ENCODE data around the gene FIBIN.
"Not testable (repeated sequence)": the region's sequence is repeated elsewhere in the genome, so short reads cannot be mapped to it uniquely, and the experiment has no call there.

FIBIN gene

DNA sequence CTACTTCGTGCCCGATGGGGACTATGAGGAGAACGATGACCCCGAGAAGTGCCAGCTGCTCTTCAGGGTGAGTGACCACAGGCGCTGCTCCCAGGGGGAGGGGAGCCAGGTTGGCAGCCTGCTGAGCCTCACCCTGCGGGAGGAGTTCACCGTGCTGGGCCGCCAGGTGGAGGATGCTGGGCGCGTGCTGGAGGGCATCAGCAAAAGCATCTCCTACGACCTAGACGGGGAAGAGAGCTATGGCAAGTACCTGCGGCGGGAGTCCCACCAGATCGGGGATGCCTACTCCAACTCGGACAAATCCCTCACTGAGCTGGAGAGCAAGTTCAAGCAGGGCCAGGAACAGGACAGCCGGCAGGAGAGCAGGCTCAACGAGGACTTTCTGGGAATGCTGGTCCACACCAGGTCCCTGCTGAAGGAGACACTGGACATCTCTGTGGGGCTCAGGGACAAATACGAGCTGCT lies 751 bp downstream of the FIBIN start:
- DNase-seq (ENCODE audit: low spot score in 2 of 2): no peak
- Histone ChIP-seq H3K27me3 (ENCODE audit: low read depth) (no peaks in the 10 kb centered on the region; the same call in 1 of the 2 replicates), H3K4me1 (no peaks in the 10 kb centered on the region), H3K36me3 (replicated peaks) (no peaks in the 10 kb centered on the region), H3K9me3 (no peaks in the 10 kb centered on the region), H3K4me3 (no peak overlapping the region)
- in situ Hi-C loops (cut with MboI; ENCODE audit: low sequenced_read_pairs): no loop called here

DNA sequence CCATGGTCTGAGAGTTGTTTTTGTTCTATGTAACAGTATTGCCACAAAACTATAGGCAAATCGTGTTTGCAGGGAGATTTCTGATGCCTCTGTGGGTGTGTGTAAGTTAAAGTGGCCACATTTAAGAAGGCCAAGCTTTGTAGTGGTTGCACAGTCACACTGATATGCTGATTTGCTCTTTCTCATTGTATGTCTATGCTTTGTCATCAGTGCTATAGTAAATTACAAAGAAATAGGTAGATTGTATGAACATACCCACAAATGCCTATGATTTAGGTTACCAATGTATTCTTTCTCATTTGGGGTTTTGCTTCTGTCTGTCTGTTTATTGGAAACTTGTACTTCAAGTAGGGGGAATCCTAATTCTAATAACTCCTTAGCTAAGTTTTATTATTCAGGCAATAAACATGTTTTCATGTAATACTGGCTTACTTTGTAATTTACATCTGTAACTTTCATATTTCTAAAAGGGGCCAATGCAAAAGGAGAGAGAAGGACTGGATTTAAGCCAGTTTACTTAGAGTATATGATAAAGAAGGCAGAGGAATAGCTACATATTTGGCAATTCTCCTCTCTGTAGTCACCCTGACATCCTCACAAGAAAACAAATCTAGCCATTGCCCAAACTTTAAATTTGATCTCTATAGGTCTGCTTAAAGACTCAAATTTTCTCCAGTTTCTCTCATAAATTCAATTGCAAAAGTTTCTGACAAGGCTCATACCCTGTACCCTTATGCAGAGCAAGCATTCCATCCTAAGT lies 2.0 kb downstream of the FIBIN start:
- Histone ChIP-seq H3K27me3 (ENCODE audit: low read depth) (no peaks in the 10 kb centered on the region; the same call in 1 of the 2 replicates), H3K36me3 (replicated peaks) (no peaks in the 10 kb centered on the region), H3K9me3 (no peaks in the 10 kb centered on the region), H3K4me1 (no peaks in the 10 kb centered on the region), H3K4me3 (no peak overlapping the region)
- DNase-seq (ENCODE audit: low spot score in 2 of 2): no peak
- in situ Hi-C loops (cut with MboI; ENCODE audit: low sequenced_read_pairs): no loop called here

DNA sequence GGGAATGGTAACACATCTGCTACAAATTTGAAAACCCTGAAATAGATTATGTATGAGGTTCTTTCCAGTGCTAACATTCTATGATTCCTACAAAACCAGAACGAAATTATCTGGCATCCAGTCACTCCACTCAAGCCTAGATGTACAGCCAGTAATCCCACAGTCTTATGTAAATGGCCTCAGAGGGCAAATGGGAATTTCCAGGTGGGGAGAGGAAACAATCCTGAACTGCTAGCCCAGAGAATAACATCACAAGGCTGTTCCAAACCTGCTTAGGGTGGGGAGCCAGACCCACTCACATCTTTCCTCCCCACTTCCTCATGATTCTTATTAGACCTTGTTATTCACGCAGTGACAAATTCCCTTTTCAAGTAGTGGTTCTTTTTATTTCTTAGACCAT lies 3.5 kb downstream of the FIBIN start:
- Histone ChIP-seq H3K27me3 (ENCODE audit: low read depth) (no peaks in the 10 kb centered on the region; the same call in 1 of the 2 replicates), H3K36me3 (replicated peaks) (no peaks in the 10 kb centered on the region), H3K9me3 (no peaks in the 10 kb centered on the region), H3K4me3 (no peak overlapping the region), H3K4me1 (no peaks in the 10 kb centered on the region)
- in situ Hi-C loops (cut with MboI; ENCODE audit: low sequenced_read_pairs): no loop called here
- no peak for DNase-seq (ENCODE audit: low spot score in 2 of 2)

DNA sequence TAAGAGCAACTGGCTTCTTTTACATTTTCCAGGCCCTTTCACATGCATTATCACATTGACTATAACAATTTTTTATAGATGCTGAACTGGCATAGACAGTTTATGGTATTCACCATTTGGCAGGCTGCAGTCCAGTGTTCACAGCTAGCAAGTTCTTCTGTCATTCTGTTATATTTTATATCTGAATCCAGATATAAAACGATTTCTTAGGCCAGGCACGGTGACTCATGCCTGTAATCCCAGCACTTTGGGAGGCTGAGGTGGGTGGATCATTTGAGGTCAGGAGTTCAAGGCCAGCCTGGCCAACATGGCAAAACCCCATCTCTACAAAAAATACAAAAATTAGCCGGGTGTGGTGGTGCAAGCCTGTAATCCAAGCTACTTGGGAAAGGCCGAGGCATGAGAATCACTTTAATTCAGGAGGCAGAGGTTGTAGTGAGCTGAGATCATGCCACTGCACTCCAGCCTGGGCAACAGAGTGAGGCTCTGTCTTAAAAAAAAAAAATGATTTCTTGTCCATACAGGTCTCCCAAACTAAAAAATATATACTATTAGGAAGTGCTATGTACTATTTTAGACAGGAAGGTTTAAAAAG lies 7.3 kb downstream of the FIBIN start:
- H3K36me3 ChIP-seq (replicated peaks); DNase-seq (ENCODE audit: low spot score in 2 of 2); H3K4me3 ChIP-seq; in situ Hi-C loops (cut with MboI; ENCODE audit: low sequenced_read_pairs); H3K27me3 ChIP-seq (ENCODE audit: low read depth); H3K4me1 ChIP-seq; H3K9me3 ChIP-seq: not testable (repeated sequence)

DNA sequence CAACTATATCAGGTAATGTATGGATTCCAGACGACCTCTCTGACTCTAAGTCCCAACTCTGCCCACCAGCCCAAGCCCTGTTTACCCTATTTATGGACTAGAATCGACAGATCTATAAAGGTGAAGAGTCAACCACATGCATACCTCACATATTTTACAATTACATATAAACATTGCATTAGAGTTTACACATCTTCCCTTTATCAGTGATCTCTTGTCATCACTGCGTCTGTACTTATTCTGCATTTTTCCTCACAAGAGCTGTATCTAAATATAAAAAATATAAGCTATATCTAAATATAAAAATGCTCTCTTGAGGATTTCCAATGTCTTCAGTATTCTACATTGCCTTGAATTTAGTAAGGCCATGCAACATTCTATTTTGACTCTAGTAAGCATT lies 8.5 kb downstream of the FIBIN start:
- in situ Hi-C loops (cut with MboI; ENCODE audit: low sequenced_read_pairs): no loop called here
- DNase-seq (ENCODE audit: low spot score in 2 of 2): no peak
- H3K36me3 ChIP-seq (replicated peaks): no peaks in the 10 kb centered on the region
- H3K4me3 ChIP-seq: no peak overlapping the region
- no peaks in the 10 kb centered on the region for H3K4me1 ChIP-seq
- H3K27me3 ChIP-seq (ENCODE audit: low read depth): no peaks in the 10 kb centered on the region
- H3K9me3 ChIP-seq: no peaks in the 10 kb centered on the region

DNA sequence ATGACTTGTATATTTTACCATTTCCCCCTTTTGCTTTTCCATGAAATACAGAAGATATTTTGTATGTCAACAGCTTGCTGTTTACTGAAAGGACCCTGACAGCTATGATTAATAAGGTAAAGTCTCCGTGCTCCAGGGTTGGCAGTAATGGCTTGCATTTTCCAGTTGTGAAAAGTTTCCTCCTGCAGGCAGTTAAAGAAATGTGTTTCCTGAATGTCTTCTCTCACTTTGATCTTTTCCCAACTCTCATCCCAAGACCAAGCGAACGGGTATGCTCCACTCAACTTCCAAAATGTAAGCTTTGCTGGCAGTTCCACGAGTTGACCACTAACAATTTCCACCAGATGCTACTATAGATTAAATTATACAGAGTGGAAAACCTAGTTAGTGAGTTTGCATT lies 8.9 kb downstream of the FIBIN start:
- Histone ChIP-seq H3K4me1 (no peaks in the 10 kb centered on the region), H3K27me3 (ENCODE audit: low read depth) (no peaks in the 10 kb centered on the region), H3K4me3 (no peak overlapping the region), H3K9me3 (no peaks in the 10 kb centered on the region), H3K36me3 (replicated peaks) (no peaks in the 10 kb centered on the region)
- in situ Hi-C loops (cut with MboI; ENCODE audit: low sequenced_read_pairs): no loop called here
- DNase-seq (ENCODE audit: low spot score in 2 of 2): no peak

DNA sequence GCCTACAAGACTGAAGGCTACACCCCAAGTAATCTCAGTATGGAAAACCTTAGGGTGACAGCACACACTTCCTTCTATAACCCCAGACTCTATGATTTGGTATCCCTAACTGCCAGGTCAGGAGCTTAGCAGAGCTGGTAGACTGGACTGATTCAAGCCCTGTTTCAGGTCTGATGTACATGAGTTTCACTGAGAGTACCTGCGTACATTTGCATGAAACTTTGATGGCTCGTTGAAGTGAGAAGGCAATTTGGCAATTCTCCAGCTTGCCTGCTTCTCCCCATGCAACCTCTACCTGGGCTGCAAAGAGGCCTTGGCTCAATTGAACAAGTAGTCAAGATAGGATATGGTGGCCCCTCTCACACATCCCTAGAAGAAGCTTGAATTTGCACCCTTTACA lies 10.2 kb downstream of the FIBIN start:
- H3K36me3 ChIP-seq (replicated peaks): no peaks in the 10 kb centered on the region
- no peak for DNase-seq (ENCODE audit: low spot score in 2 of 2)
- no peaks in the 10 kb centered on the region for H3K27me3 ChIP-seq (ENCODE audit: low read depth)
- in situ Hi-C loops (cut with MboI; ENCODE audit: low sequenced_read_pairs): no loop called here
- H3K4me3 ChIP-seq: no peak overlapping the region
- H3K9me3 ChIP-seq: no peaks in the 10 kb centered on the region
- no peaks in the 10 kb centered on the region for H3K4me1 ChIP-seq

DNA sequence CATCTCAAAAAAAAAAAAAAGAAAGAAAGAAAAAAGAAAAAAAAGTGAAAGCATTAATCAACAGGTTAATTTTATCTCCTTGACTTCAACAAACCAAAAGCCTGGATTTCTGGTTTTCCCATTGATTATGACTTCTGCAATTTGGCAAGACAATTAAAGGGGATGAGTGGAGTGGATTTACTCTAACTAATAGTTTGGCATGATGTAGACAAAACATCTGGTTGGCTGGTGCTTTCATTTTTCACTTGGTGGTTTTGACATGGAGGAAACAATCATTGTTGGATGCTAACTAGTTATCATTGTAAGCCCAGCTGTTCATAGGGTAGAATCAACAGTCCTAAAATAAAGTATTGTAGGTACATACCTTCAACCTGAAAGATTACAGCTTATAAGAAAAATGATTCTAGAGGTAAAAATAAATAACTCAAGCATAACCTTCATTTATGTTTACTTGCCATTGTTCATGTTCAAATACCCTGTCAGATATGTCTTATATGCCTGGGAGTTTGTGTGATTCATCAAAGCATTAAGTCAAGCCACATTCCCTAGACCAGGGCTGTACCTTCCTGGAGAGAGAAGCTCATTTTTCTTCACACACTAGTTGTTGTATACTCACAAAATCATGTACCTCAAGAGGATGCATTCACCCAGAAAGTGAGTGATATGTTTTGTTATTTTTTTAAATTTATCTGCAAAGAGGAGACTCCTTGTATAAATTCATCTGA lies 15.1 kb downstream of the FIBIN start:
- Histone ChIP-seq H3K4me3 (no peak overlapping the region), H3K4me1 (no peaks in the 10 kb centered on the region), H3K27me3 (ENCODE audit: low read depth) (no peaks in the 10 kb centered on the region), H3K36me3 (replicated peaks) (no peaks in the 10 kb centered on the region), H3K9me3 (no peaks in the 10 kb centered on the region)
- in situ Hi-C loops (cut with MboI; ENCODE audit: low sequenced_read_pairs): no loop called here
- DNase-seq (ENCODE audit: low spot score in 2 of 2): no peak

DNA sequence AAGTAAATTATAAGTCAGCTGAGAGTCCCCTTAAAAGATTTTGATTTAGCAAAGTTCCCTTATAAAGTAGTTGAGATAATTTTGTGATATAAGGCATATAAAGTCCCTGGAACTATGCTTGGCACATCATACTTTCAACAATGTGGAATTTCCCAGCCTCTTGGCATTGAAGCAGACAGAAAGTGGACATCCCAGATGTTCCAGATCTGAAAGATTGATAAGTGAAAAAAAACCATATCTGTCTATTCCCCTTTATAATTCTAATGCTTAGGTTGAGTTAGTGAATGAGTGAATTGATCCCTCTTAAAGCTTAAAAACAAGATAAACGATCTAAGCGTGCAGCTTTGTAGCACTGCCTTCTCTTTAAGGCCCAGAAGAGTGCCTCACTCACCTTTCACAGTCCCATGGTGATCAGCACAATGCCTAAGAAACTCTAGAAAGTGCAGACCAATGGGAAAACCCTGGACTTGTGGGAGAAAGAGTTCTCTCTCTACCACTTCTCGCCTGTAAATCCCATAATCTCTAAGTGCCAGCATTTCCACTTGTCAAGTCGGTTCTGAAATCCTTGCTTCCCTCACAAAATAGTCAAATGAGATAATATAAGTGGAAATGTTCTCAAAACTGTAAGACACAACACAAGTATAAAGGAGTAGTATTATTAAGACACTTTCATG lies 17.8 kb downstream of the FIBIN start:
- H3K4me3 ChIP-seq: no peak overlapping the region
- DNase-seq (ENCODE audit: low spot score in 2 of 2): no peak
- in situ Hi-C loops (cut with MboI; ENCODE audit: low sequenced_read_pairs): no loop called here
- H3K4me1 ChIP-seq: no peaks in the 10 kb centered on the region
- H3K36me3 ChIP-seq (replicated peaks): no peaks in the 10 kb centered on the region
- no peaks in the 10 kb centered on the region for H3K27me3 ChIP-seq (ENCODE audit: low read depth)
- H3K9me3 ChIP-seq: no peaks in the 10 kb centered on the region

DNA sequence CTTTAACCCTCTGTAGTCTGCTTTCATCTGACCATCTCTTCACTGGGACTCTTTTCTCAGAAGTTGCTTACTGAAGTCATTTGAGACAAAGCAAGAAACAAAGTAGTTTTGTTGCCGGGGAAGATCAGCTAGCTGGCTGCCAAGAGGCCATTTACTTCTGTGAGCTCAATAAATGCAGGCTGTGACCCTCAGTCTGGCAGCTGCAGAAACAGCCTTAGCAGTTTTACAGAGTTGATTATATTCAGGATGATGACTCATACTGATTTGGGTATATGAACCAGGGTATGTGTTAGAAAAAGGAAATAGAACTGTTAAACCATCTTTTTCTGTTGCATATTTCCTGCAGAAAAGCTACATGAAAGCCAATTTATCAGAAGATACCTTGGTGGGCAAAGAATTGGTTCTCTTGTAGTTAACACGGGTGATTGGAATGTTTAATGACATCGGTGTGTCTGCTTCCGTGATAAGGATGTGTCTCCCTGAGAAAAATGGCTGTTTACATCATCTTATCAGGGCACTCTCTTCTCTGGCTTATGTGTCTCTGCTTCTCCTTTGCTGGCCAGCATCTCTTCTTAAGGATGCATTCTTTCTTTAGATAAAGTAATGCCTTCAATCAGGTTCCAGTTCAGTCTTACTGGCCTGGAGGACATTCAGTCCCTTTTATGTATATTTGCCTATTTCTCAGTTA lies 18.5 kb downstream of the FIBIN start:
- H3K4me1 ChIP-seq: no peaks in the 10 kb centered on the region
- H3K27me3 ChIP-seq (ENCODE audit: low read depth): no peaks in the 10 kb centered on the region
- no peak overlapping the region for H3K4me3 ChIP-seq
- no peaks in the 10 kb centered on the region for H3K9me3 ChIP-seq
- in situ Hi-C loops (cut with MboI; ENCODE audit: low sequenced_read_pairs): no loop called here
- DNase-seq (ENCODE audit: low spot score in 2 of 2): no peak
- H3K36me3 ChIP-seq (replicated peaks): no peaks in the 10 kb centered on the region

DNA sequence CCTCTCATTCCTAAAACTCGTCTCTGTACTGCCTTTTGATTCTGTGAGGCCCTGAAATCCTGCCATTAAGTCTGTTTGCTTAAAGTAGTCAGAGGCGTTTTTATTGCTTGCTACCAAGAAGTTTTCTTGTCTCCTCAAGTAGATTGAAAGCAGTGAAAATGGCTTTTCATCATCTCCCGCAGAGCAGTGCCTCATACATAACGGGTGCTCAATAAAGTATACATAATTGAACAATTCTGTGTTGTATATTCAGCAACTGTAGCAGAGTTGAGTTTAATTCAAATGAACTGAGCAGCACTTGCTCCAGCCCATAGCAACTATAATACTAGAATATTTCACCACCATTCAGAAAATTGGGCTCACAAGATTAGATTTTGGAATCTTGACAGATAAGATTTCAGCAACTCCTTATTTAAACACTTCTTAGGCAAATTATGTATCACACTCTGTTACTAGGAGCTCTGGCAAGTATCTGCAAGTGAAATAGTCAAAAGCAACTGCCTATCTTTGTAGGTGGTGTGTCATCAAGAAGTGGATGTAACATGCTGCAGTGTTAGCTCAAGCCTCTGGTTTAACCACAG lies 20.0 kb downstream of the FIBIN start:
- H3K9me3 ChIP-seq: no peaks in the 10 kb centered on the region
- DNase-seq (ENCODE audit: low spot score in 2 of 2): no peak
- in situ Hi-C loops (cut with MboI; ENCODE audit: low sequenced_read_pairs): no loop called here
- H3K4me1 ChIP-seq: no peaks in the 10 kb centered on the region
- H3K4me3 ChIP-seq: no peak overlapping the region
- no peaks in the 10 kb centered on the region for H3K27me3 ChIP-seq (ENCODE audit: low read depth)
- no peaks in the 10 kb centered on the region for H3K36me3 ChIP-seq (replicated peaks)

DNA sequence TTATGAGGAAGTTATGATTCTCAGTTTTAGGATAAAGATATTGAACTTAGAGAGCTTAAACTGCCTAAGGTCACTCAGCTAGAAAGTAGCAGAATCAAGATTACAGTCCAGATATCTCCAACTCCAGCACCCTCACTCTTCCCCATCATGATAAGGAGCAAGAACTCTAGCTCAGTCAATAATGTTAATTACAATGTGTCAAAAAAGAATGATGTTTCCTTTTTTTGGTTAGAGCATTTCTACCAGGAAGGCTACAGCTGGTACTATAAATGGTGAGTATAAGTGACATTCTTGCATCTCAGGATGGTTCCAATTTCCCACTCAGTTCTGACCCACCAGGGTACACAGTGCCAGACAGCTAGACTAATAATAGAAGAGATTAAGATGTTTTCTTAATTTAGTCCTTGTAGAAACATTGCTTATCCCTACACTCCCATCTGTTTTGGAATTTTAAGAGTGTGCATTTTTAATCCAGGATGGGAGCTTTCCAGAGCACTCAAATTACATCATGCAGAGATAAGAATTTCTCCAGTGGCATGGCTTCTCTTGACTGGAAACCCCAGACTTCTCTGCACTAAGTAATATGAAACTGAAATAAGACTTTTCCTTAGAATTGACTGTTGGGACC lies 25.1 kb downstream of the FIBIN start:
- H3K36me3 ChIP-seq (replicated peaks): no peaks in the 10 kb centered on the region
- no peaks in the 10 kb centered on the region for H3K27me3 ChIP-seq (ENCODE audit: low read depth)
- H3K4me3 ChIP-seq: no peak overlapping the region
- no peaks in the 10 kb centered on the region for H3K9me3 ChIP-seq
- no peaks in the 10 kb centered on the region for H3K4me1 ChIP-seq
- DNase-seq (ENCODE audit: low spot score in 2 of 2): no peak
- in situ Hi-C loops (cut with MboI; ENCODE audit: low sequenced_read_pairs): no loop called here

DNA sequence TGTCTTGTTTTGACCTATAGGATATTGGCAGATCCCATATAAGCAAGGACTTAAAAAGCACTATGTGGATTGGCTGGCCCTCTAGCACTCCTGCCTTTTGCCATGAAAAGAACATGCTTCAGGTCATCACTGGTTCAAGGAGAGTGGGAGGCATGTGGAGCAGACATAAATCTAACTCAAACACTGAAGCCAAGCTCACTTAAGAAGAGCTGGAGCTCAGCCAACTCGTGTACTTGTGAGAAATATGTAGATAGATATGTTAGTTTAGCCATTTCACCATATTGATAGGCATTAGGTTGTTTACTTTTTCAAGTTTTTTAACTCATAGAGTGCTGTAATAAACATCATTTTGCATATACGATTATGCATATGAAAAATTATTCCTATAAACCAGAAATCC lies 26.8 kb downstream of the FIBIN start:
- Histone ChIP-seq H3K27me3 (ENCODE audit: low read depth) (no peaks in the 10 kb centered on the region), H3K4me1 (no peaks in the 10 kb centered on the region; the same call in 1 of the 2 replicates), H3K4me3 (no peak overlapping the region), H3K36me3 (replicated peaks) (no peaks in the 10 kb centered on the region), H3K9me3 (no peaks in the 10 kb centered on the region)
- DNase-seq (ENCODE audit: low spot score in 2 of 2): no peak
- in situ Hi-C loops (cut with MboI; ENCODE audit: low sequenced_read_pairs): no loop called here

Measured in HAP-1 (cell line).